Duodenal mucosa (tissue), 2 donors: ENCODE results near the gene ZNF787.

ENCODE experiments used
- H3K27ac ChIP-seq: one replicate; pipeline ENCODE4 v1.7.0; 2013; ENCODE audit warnings: low read depth, low read length
- H3K27me3 ChIP-seq, 2 donors: one replicate each; pipeline ENCODE4 v1.7.0; 2013; ENCODE audit warnings: low read length in 2 of 2, control low read depth in 1 of 2; ENCODE audit not compliant: insufficient read depth in 2 of 2, control insufficient read depth in 1 of 2
- H3K36me3 ChIP-seq, 2 donors: one replicate each; pipeline ENCODE4 v1.7.0; 2013; ENCODE audit warnings: low read length in 2 of 2, control low read depth in 1 of 2; ENCODE audit not compliant: insufficient read depth in 2 of 2, control insufficient read depth in 1 of 2
- H3K4me1 ChIP-seq, 2 donors: one replicate each; pipeline ENCODE4 v1.7.0; 2013; ENCODE audit warnings: low read length in 2 of 2, control low read depth in 1 of 2; ENCODE audit not compliant: insufficient read depth in 2 of 2, control insufficient read depth in 1 of 2
- H3K4me3 ChIP-seq, 2 donors: one replicate each; pipeline ENCODE4 v1.7.0; 2013; ENCODE audit warnings: low read length in 2 of 2, low read depth in 1 of 2
- H3K9ac ChIP-seq, 2 donors: one replicate each; pipeline ENCODE4 v1.7.0; 2013; ENCODE audit warnings: low read length in 2 of 2, low read depth in 1 of 2
- H3K9me3 ChIP-seq, 2 donors: one replicate each; pipeline ENCODE4 v1.7.0; 2013; ENCODE audit warnings: low read length in 2 of 2, control low read depth in 1 of 2; ENCODE audit not compliant: control insufficient read depth in 1 of 2

Gene ZNF787

GRCh38 chr19:56145698-56146097 lies 24.6 kb upstream of the ZNF787 start:
- H3K4me1 ChIP-seq = peaks cover 18 to 19% of the 10 kb centered on the region in 2 donors

GRCh38 chr19:56144831-56145230 lies 23.7 kb upstream of the ZNF787 start:
- H3K36me3 ChIP-seq = peaks cover 7 to 27% of the 10 kb centered on the region in 2 donors
- H3K4me1 ChIP-seq = peaks cover 24 to 25% of the 10 kb centered on the region in 2 donors
- no peak overlapping the region for H3K4me3 ChIP-seq
- H3K9me3 ChIP-seq = no peaks in the 10 kb centered on the region
- no peak overlapping the region for H3K9ac ChIP-seq
- no peak overlapping the region for H3K27ac ChIP-seq
- H3K27me3 ChIP-seq = no peaks in the 10 kb centered on the region

More at GRCh38 chr19:56145698-56146097, 24.6 kb upstream of the ZNF787 start:
- H3K27ac ChIP-seq = no peak overlapping the region
- H3K36me3 ChIP-seq = peaks cover 8 to 29% of the 10 kb centered on the region in 2 donors
- no peak overlapping the region for H3K9ac ChIP-seq
- H3K9me3 ChIP-seq = no peaks in the 10 kb centered on the region
- H3K27me3 ChIP-seq = no peaks in the 10 kb centered on the region
- no peak overlapping the region for H3K4me3 ChIP-seq

DNA sequence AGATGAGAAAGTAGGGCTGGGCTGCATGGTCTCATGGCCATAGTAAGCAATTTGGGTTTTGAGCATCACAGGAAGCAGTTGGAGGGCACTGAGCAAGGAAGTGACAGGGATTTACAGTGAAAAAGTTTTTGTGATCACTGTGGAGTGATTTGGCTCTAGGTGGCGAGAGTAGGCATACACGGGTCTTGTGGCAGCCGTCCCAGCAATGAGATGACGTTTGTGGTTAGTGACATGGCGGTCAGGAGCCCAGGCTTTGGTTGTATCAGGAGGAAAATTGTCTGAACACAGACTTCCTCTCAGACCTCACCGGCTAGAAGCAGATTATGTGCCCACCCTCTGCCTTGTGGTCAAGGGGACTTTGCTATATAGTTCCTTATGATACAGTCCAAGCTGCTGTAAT lies 23.3 kb upstream of the ZNF787 start:
- H3K9me3 ChIP-seq = no peaks in the 10 kb centered on the region
- H3K9ac ChIP-seq = no peak overlapping the region
- peaks cover 3 to 22% of the 10 kb centered on the region in 2 donors for H3K36me3 ChIP-seq
- H3K4me3 ChIP-seq = no peak overlapping the region
- no peak overlapping the region for H3K27ac ChIP-seq
- H3K27me3 ChIP-seq = no peaks in the 10 kb centered on the region
- peaks cover 24 to 26% of the 10 kb centered on the region in 2 donors for H3K4me1 ChIP-seq

GRCh38 chr19:56142897-56143434 lies 21.9 kb upstream of the ZNF787 start:
- peak overlapping the region; percentile 53 for H3K27ac ChIP-seq
- peak overlapping the region in 1 of 2 donors; percentile 87 for H3K4me3 ChIP-seq
- H3K27me3 ChIP-seq = no peaks in the 10 kb centered on the region
- H3K4me1 ChIP-seq = peaks cover 26 to 29% of the 10 kb centered on the region in 2 donors
- H3K9me3 ChIP-seq = no peaks in the 10 kb centered on the region
- peak overlapping the region in 1 of 2 donors; percentile 70 for H3K9ac ChIP-seq
- H3K36me3 ChIP-seq = peaks cover 3 to 12% of the 10 kb centered on the region in 2 donors

GRCh38 chr19:56142087-56142787 lies 21.1 kb upstream of the ZNF787 start:
- Histone ChIP-seq H3K9ac (peak overlapping the region; percentile 70 to 71), H3K4me3 (peak overlapping the region; percentile 82 to 87), H3K36me3 (peaks cover 3 to 5% of the 10 kb centered on the region in 2 donors), H3K27ac (peak overlapping the region; percentile 53), H3K27me3 (no peaks in the 10 kb centered on the region), H3K9me3 (no peaks in the 10 kb centered on the region), H3K4me1 (peaks cover 26 to 29% of the 10 kb centered on the region in 2 donors)

- H3K4me1 ChIP-seq = peaks cover 26 to 29% of the 10 kb centered on the region in 2 donors
- H3K4me3 ChIP-seq = peak overlapping the region; percentile 82 to 87
- no peaks in the 10 kb centered on the region for H3K9me3 ChIP-seq
- peaks cover 2 to 3% of the 10 kb centered on the region in 2 donors for H3K36me3 ChIP-seq
- peak overlapping the region; percentile 46 for H3K27ac ChIP-seq
- H3K9ac ChIP-seq = peak overlapping the region; percentile 70 to 71
- H3K27me3 ChIP-seq = no peaks in the 10 kb centered on the region
These were observed 20.4 kb upstream of the ZNF787 start for GRCh38 chr19:56141417-56141993.

DNA sequence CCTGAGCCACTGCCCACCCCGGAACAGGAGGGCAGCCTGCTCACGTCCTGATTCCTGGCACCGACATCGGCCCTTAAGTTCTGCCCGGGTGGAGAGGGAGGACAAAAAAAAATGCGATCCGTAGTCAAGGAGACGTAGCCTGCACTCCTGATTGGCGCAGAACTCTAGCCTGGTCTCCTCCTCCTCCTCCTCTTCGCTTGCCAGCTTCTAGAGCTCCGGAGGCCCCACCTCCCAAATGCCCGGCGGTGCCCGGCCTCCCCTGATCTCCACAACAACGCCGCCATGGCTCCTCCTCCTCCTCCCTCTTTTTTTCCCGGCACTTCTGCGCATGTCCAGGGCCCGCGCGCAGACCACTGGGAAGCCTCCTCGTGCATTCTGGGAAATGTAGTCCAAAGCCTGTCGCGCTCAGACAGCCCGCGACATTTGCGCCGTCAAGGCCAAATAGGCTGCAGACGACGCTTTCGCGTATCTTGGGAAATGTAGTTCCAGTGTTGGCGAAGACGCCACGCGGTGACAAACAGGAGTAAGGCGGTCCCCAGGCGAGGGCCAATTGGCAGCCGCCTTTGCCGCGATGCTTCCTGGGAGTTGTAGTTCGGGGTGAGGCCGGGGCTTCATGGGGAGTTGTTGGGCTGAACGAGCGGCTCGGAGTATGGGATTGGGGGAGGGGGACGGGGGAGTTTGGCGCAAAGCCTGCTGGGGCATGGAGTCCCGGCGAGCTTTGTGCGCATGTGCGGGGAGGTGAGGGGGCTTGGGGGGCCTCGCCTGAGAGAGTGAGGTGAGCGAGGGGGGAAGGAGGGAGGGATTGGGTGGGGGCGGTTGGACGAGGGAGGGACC lies 19.7 kb upstream of the ZNF787 start, which contains the start of gene ZNF444:
TSS of gene ZNF444 (plus strand) at position 705 of the 834 bp plus-strand sequence. CDS start 5,625 bp downstream, outside the sequence.
- Histone ChIP-seq H3K9ac (peak within 1 kb of the TSS; percentile 70 to 87), H3K27me3 (no peaks in the 10 kb centered on the region), H3K4me1 (peaks cover 26 to 29% of the 10 kb centered on the region in 2 donors), H3K9me3 (no peaks in the 10 kb centered on the region), H3K27ac (peak within 1 kb of the TSS; percentile 67), H3K4me3 (peak within 1 kb of the TSS; percentile 82 to 87), H3K36me3 (peaks cover 0 to 2% of the 10 kb centered on the region in 2 donors)

- H3K27ac ChIP-seq = peak overlapping the region; percentile 60
- H3K4me1 ChIP-seq = peaks cover 26 to 29% of the 10 kb centered on the region in 2 donors
- H3K27me3 ChIP-seq = no peaks in the 10 kb centered on the region
These were observed 18.9 kb upstream of the ZNF787 start for GRCh38 chr19:56139847-56140582.

DNA sequence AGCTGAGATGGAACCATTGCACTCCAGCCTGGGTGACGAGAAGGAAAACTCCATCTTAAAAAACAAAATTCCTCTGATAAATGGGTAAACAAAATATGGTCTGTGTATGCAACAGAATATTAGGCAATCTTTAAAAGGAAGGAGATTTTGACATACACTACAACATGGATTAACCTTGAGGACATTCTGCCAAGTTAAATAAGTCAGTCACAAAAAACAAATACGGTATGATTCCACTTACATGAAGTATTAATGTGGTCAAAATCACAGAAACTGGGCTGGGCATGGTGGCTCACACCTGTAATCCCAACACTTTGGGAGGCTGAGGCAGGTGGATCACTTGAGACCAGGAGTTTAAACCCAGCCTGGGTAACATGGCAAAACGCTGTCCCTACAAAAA lies 17.0 kb upstream of the ZNF787 start:
- no peak overlapping the region for H3K9ac ChIP-seq
- no peaks in the 10 kb centered on the region for H3K9me3 ChIP-seq
- no peak overlapping the region for H3K27ac ChIP-seq
- peaks cover 21 to 25% of the 10 kb centered on the region in 2 donors for H3K4me1 ChIP-seq
- no peaks in the 10 kb centered on the region for H3K27me3 ChIP-seq
- H3K4me3 ChIP-seq = no peak overlapping the region
- no peaks in the 10 kb centered on the region for H3K36me3 ChIP-seq

More at GRCh38 chr19:56139847-56140582, 18.9 kb upstream of the ZNF787 start:
- Histone ChIP-seq H3K9me3 (no peaks in the 10 kb centered on the region), H3K9ac (peak overlapping the region; percentile 63 to 87), H3K36me3 (no peaks in the 10 kb centered on the region), H3K4me3 (peak overlapping the region; percentile 77 to 82)
